C4-2B (cell line): Measurements from ENCODE around the gene PDE4D.

Source experiments
- H3K27ac ChIP-seq: fragments of 450-650 bp; 2 replicates; pipeline ENCODE4 v1.5.1; 2017
- CTCF ChIP-seq: fragments of 450-650 bp; conservative IDR thresholded peaks from 2 replicates; pipeline ENCODE4 v1.5.1; 2017; ENCODE audit warnings: mild to moderate bottlenecking
- ZFX ChIP-seq: fragments of 450-650 bp; IDR thresholded peaks from 2 replicates; pipeline ENCODE4 v1.6.1; 2017

PDE4D gene

GRCh38 chr5:59100875-59101274 lies 792.7 kb downstream of the PDE4D start:
- TF ChIP-seq CTCF (no peak), ZFX (no peak)
- no peak overlapping the region for H3K27ac ChIP-seq

GRCh38 chr5:59099995-59100345 lies 793.6 kb downstream of the PDE4D start:
- no peak for TF ChIP-seq CTCF
- TF ChIP-seq ZFX: no peak
- no peak overlapping the region for H3K27ac ChIP-seq

DNA sequence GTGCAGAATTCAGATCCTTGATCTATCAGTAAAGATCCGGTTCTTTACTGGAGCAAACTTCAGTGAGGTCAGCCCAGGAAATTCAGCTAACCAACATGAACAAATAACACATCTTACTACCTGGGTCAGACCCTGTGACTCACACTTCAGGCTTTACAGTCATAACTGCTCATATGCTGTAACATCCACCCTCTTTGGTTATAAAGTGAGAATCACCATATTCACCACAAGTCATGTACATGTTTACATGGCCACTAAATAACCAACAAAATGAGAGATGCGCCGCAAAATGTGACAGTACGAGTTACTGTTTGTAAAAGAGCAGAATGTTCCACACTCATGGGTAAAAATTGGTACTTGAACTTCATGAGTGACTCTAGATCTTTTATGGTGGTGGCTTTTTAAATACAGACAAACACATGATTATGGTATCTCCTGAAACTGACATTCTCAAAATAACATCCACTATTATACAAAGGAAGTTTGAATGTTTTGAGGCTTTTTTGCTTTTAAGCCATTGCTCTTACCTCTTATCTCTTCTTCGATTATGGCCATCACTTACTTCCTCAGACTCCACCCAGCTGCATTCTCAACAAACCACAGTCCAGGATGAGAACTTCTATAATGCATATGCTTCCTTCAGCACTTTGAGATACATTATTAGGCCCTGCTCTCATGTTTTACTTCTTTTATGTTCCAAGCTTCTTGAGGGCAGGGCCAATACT lies 794.1 kb downstream of the PDE4D start:
- TF ChIP-seq CTCF (no peak), ZFX (no peak)
- no peak overlapping the region for H3K27ac ChIP-seq

DNA sequence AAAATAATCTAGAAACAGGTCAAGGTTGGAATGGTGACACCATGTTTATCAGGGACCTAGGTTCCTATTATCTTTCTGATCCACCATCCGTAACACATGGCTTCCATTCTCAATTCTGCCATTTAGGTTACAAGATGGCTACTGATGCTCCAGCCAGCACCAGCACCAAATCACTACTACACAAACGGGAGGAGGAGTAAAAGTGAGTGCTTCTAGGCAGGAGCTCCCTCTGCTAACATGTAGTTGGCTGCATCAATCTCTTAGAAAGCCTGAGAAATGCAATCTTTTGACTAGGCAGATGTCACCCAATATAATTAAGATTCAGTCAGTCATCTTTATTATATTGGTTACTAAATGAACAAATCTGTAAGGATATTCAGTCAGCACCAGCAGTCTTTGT lies 794.8 kb downstream of the PDE4D start:
- TF ChIP-seq ZFX: no peak
- TF ChIP-seq CTCF: no peak

DNA sequence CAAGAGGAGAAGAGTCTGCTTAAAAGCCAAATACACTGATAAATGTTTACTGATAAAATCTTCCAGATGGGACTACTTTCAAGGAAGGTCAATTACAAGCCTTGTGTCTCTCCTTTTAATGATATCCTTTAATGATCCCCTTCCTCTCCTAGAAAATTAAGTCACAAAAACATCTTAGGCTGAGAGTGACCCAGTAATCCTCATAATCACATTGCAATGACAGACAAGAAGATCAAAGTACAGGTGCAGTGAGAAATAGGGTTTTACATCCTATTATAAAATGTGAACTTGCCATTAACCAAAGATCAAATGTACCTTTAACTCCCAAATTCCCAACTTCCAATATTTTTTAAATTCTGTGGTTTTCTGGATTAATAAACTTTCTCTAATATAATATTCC lies 795.8 kb downstream of the PDE4D start:
- TF ChIP-seq ZFX (no peak), CTCF (no peak)
- no peak overlapping the region for H3K27ac ChIP-seq

More for the DNA sequence above, 794.8 kb downstream of the PDE4D start:
- no peak overlapping the region for H3K27ac ChIP-seq

GRCh38 chr5:59097116-59097515 lies 796.4 kb downstream of the PDE4D start:
- H3K27ac ChIP-seq: no peak overlapping the region
- TF ChIP-seq ZFX (no peak), CTCF (no peak)

- H3K27ac ChIP-seq: no peak overlapping the region
- TF ChIP-seq CTCF: no peak
- no peak for TF ChIP-seq ZFX
These were observed 798.0 kb downstream of the PDE4D start for GRCh38 chr5:59095480-59095879.
